ENCODE measurements around the gene RASSF10.

DNA sequence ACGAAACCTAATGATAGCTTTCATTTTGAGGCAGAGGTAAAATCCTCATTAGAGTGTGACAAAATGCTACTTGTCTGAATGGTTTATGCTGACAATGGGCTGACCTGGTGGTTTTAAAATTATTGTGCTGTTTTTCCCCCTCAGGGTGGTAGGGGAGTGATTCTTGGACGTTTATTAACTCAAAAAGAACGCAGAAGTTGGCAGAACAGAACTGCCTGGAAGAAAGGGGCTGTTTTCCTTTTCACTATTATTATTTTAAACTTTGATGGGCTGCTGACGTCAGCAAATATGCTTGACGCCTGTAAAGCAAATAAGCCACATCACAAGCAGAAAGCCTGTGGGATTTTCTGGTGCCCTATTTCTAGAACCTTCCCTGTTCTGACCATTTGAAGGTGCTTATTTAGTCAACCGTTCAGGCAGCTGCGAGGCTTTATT is 4.0 kb downstream of the RASSF10 start:
- TF ChIP-seq EZH2 (IDR thresholded peaks at IDR 0.05; ENCODE audit: low read length) = no peak
- TF ChIP-seq, protein P1, sequence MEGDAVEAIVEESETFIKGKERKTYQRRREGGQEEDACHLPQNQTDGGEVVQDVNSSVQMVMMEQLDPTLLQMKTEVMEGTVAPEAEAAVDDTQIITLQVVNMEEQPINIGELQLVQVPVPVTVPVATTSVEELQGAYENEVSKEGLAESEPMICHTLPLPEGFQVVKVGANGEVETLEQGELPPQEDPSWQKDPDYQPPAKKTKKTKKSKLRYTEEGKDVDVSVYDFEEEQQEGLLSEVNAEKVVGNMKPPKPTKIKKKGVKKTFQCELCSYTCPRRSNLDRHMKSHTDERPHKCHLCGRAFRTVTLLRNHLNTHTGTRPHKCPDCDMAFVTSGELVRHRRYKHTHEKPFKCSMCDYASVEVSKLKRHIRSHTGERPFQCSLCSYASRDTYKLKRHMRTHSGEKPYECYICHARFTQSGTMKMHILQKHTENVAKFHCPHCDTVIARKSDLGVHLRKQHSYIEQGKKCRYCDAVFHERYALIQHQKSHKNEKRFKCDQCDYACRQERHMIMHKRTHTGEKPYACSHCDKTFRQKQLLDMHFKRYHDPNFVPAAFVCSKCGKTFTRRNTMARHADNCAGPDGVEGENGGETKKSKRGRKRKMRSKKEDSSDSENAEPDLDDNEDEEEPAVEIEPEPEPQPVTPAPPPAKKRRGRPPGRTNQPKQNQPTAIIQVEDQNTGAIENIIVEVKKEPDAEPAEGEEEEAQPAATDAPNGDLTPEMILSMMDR (optimal IDR thresholded peaks at IDR 0.05 in 1 of 3, IDR thresholded peaks at IDR 0.05 in 1 of 3, conservative IDR thresholded peaks at IDR 0.05 in 1 of 3; ENCODE audit: extremely low read depth in 1 of 3, insufficient read depth in 2 of 3, low read length in 3 of 3) = no peak

Measured in keratinocyte (primary cell).